IMR-90 (cell line): ENCODE measurements around the gene SHISAL1. TPM values are rescaled to one million over a fixed set of nuclear protein-coding genes. Genes with fewer than 3 reads are reported as not detected.

Source experiments
- ATAC-seq: fragments of 200-7000 bp; cut with Tn5 transposase; 2 replicates; pipeline ENCODE4 v1.9.1; 2020; ENCODE audit warnings: low read depth, mild to moderate bottlenecking, moderate library complexity
- BruUV-seq: library from RNA; stranded (reverse); fragments of 400-500 nt; replicated peaks from 2 replicates; lab custom pipeline; 2021; lab: Mats Ljungman, UMichigan
- CTCF ChIA-PET: fragments of 300-600 bp; formaldehyde crosslinking; extraction: SDS; loops from one replicate; lab custom pipeline; 2021; ENCODE audit warnings: antibody characterized with exemption; lab: Yijun Ruan, JAX
- POLR2A ChIA-PET: fragments of 300-600 bp; sonication (Branson Sonifier 250); formaldehyde crosslinking; loops from one replicate; lab custom pipeline; 2022; ENCODE audit warnings: antibody characterized with exemption; ENCODE audit not compliant: unreplicated experiment; lab: Charles Lee
- DNase-seq: peaks from one replicate; pipeline ENCODE4 v3.0.0; 2013
- H2AFZ ChIP-seq: replicated peaks from 2 replicates; pipeline ENCODE3; 2013; ENCODE audit warnings: low read length, mild to moderate bottlenecking; ENCODE audit not compliant: poor library complexity
- H2AK5ac ChIP-seq: 2 replicates; pipeline ENCODE4 v1.6.1; 2013; ENCODE audit warnings: low read depth, low read length, inconsistent platforms
- H2AK9ac ChIP-seq: replicated peaks from 2 replicates; pipeline ENCODE3; 2013; ENCODE audit warnings: mild to moderate bottlenecking, low read depth, low read length, moderate library complexity; ENCODE audit not compliant: poor library complexity
- H2BK120ac ChIP-seq: 2 replicates; pipeline ENCODE4 v1.6.1; 2013; ENCODE audit warnings: low read depth, low read length, inconsistent platforms
- H2BK15ac ChIP-seq: 3 replicates; pipeline ENCODE4 v1.6.1; 2013; ENCODE audit warnings: low read depth, low read length, inconsistent platforms
- H2BK20ac ChIP-seq: 2 replicates; pipeline ENCODE4 v1.6.1; 2013; ENCODE audit warnings: low read depth, mild to moderate bottlenecking, inconsistent platforms, low read length, moderate library complexity
- H2BK5ac ChIP-seq: 2 replicates; pipeline ENCODE4 v1.6.1; 2013; ENCODE audit warnings: mild to moderate bottlenecking, low read depth, low read length, inconsistent platforms; ENCODE audit not compliant: poor library complexity, severe bottlenecking
- H3K14ac ChIP-seq: replicated peaks from 2 replicates; pipeline ENCODE4 v1.6.1; 2013; ENCODE audit warnings: low read depth, low read length, inconsistent platforms
- H3K18ac ChIP-seq: 2 replicates; pipeline ENCODE4 v1.6.1; 2013; ENCODE audit warnings: low read depth, low read length, control low read depth
- H3K23ac ChIP-seq: 2 replicates; pipeline ENCODE4 v1.6.1; 2013; ENCODE audit warnings: low read depth, low read length, inconsistent platforms
- H3K27ac ChIP-seq: 2 replicates; pipeline ENCODE4 v1.5.1; 2013; ENCODE audit warnings: mild to moderate bottlenecking, control low read depth, low read length; ENCODE audit not compliant: insufficient read depth
- H3K27me3 ChIP-seq: 2 replicates; pipeline ENCODE4 v1.6.1; 2013; ENCODE audit warnings: low read length; ENCODE audit not compliant: control insufficient read depth, insufficient read depth
- H3K36me3 ChIP-seq: 2 replicates; pipeline ENCODE4 v1.6.1; 2013; ENCODE audit warnings: low read length, mixed read lengths; ENCODE audit not compliant: control insufficient read depth, insufficient read depth
- H3K4ac ChIP-seq: 2 replicates; pipeline ENCODE4 v1.6.1; 2013; ENCODE audit warnings: low read depth, low read length, inconsistent platforms
- H3K4me1 ChIP-seq: 2 replicates; pipeline ENCODE4 v1.6.1; 2013; ENCODE audit warnings: low read length, mixed read lengths; ENCODE audit not compliant: control insufficient read depth, insufficient read depth
- H3K4me2 ChIP-seq: 2 replicates; pipeline ENCODE4 v1.6.1; 2013; ENCODE audit warnings: low read depth, mild to moderate bottlenecking, control low read depth, low read length, moderate library complexity
- H3K4me3 ChIP-seq: 2 replicates; pipeline ENCODE4 v1.5.1; 2013; ENCODE audit warnings: low read depth, mild to moderate bottlenecking, control low read depth, low read length, moderate library complexity; ENCODE audit not compliant: insufficient read depth
- H3K56ac ChIP-seq: 2 replicates; pipeline ENCODE4 v1.6.1; 2013; ENCODE audit warnings: low read length, inconsistent platforms; ENCODE audit not compliant: insufficient read depth; ENCODE audit errors: extremely low read depth
- H3K79me1 ChIP-seq, 2 experiments: 2 replicates each; pipeline ENCODE4 v1.6.1; 2013; ENCODE audit warnings: low read length in 2 of 2, inconsistent platforms in 1 of 2, low read depth in 1 of 2
- H3K9ac ChIP-seq: 2 replicates; pipeline ENCODE4 v1.6.1; 2013; ENCODE audit warnings: low read depth, low read length, control low read depth
- H3K9me1 ChIP-seq: 2 replicates; pipeline ENCODE4 v1.6.1; 2013; ENCODE audit warnings: low read length, inconsistent platforms; ENCODE audit not compliant: insufficient read depth
- H3K9me3 ChIP-seq: 2 replicates; pipeline ENCODE4 v1.6.1; 2013; ENCODE audit warnings: low read length; ENCODE audit not compliant: control insufficient read depth, insufficient read depth
- H4K20me1 ChIP-seq: 2 replicates; pipeline ENCODE4 v1.6.1; 2013; ENCODE audit warnings: low read length, inconsistent platforms; ENCODE audit not compliant: insufficient read depth
- H4K5ac ChIP-seq: 2 replicates; pipeline ENCODE4 v1.6.1; 2013; ENCODE audit warnings: mild to moderate bottlenecking, low read depth, low read length, control low read depth
- H4K8ac ChIP-seq, 2 experiments: 2 replicates each; pipeline ENCODE4 v1.6.1; 2013; ENCODE audit warnings: low read depth in 2 of 2, low read length in 2 of 2, control low read depth in 1 of 2, inconsistent platforms in 1 of 2
- H4K91ac ChIP-seq: 2 replicates; pipeline ENCODE4 v1.6.1; 2013; ENCODE audit warnings: low read depth, low read length, inconsistent platforms; ENCODE audit not compliant: insufficient read depth
- BHLHE40 ChIP-seq: fragments of 150-350 bp; IDR thresholded peaks from 2 replicates; pipeline ENCODE4 v1.6.1; 2016; ENCODE audit warnings: mild to moderate bottlenecking, low read depth, low read length
- CEBPB ChIP-seq: IDR thresholded peaks from 2 replicates; pipeline ENCODE4 v1.6.1; 2012; ENCODE audit warnings: low read depth, low read length, improper control_type of control experiment
- CHD1 ChIP-seq: IDR thresholded peaks from 2 replicates; pipeline ENCODE4 v1.6.1; 2012; ENCODE audit warnings: low read depth, low read length, improper control_type of control experiment
- FOS ChIP-seq: fragments of 150-350 bp; IDR thresholded peaks from 2 replicates; pipeline ENCODE4 v1.6.1; 2016; ENCODE audit warnings: low read depth, low read length
- MAFK ChIP-seq: IDR thresholded peaks from 2 replicates; pipeline ENCODE4 v1.6.1; 2012; ENCODE audit warnings: low read depth, low read length, improper control_type of control experiment
- MAZ ChIP-seq: IDR thresholded peaks from 2 replicates; pipeline ENCODE4 v1.6.1; 2012; ENCODE audit warnings: low read depth, mild to moderate bottlenecking, low read length, improper control_type of control experiment, moderate library complexity, borderline replicate concordance
- MXI1 ChIP-seq: IDR thresholded peaks from 2 replicates; pipeline ENCODE4 v1.6.1; 2012; ENCODE audit warnings: low read depth, mild to moderate bottlenecking, low read length, moderate library complexity, borderline replicate concordance
- NFE2L2 ChIP-seq: fragments of 150-350 bp; IDR thresholded peaks from 2 replicates; pipeline ENCODE4 v1.6.1; 2016; ENCODE audit warnings: low read depth, mild to moderate bottlenecking, low read length
- POLR2A ChIP-seq: IDR thresholded peaks from 2 replicates; pipeline ENCODE4 v1.6.1; 2012; ENCODE audit warnings: mild to moderate bottlenecking, low read depth, low read length
- RAD21 ChIP-seq: IDR thresholded peaks from 2 replicates; pipeline ENCODE4 v1.6.1; 2012; ENCODE audit warnings: low read length, improper control_type of control experiment
- RCOR1 ChIP-seq: IDR thresholded peaks from 2 replicates; pipeline ENCODE4 v1.6.1; 2012; ENCODE audit warnings: mild to moderate bottlenecking, low read length, improper control_type of control experiment; ENCODE audit not compliant: insufficient replicate concordance
- RFX5 ChIP-seq: IDR thresholded peaks from 2 replicates; pipeline ENCODE4 v1.8.0; 2012; ENCODE audit warnings: low read depth, mild to moderate bottlenecking, low read length, moderate library complexity
- SMC3 ChIP-seq: fragments of 150-350 bp; IDR thresholded peaks from 2 replicates; pipeline ENCODE4 v1.6.1; 2016; ENCODE audit warnings: low read depth, mild to moderate bottlenecking, antibody characterized with exemption, low read length, moderate library complexity
- WGBS, 2 experiments: methylation state at CpG; one replicate each; pipeline versions ENCODE4 v1.1.5 to v1.1.7; 2013; ENCODE audit warnings: missing lambda C conversion rate in 2 of 2; ENCODE audit not compliant: insufficient read length in 1 of 2; ENCODE audit errors: extremely low coverage in 2 of 2; 5-methylcytosine and 5-hydroxymethylcytosine counted together
- dilution Hi-C: fragments of 300-500 bp; cut with HindIII; formaldehyde crosslinking; loops from one replicate; pipeline ENCODE4 v1.14.3; 2018; ENCODE audit warnings: low sequenced_read_pairs; ENCODE audit not compliant: unreplicated experiment
- in situ Hi-C: fragments of 300-500 bp; cut with MboI; formaldehyde crosslinking; loops from 3 replicates; pipeline ENCODE4 v1.14.3; 2019; ENCODE audit warnings: low sequenced_read_pairs, inconsistent platforms, mixed read lengths
- intact Hi-C: fragments of 100-400 bp; cut with micrococcal nuclease; formaldehyde crosslinking; loops from 2 replicates; pipeline ENCODE4 v1.10.0; 2022
- polyA plus RNA-seq, 3 experiments: library from polyadenylated mRNA; depleted of rRNA; stranded (reverse); fragments of >200 nt; gene quantifications; 2 replicates each; pipeline ENCODE4 v1.2.3, GENCODE V29; 2012; ENCODE audit warnings: low replicate concordance in 1 of 3
- total RNA-seq: library from RNA; depleted of rRNA; stranded (reverse); fragments of >200 nt; gene quantifications from 2 replicates; pipeline ENCODE4 v1.2.3, GENCODE V29; 2012
- TF ChIP-seq, protein P1 (sequence below): fragments of 150-350 bp; IDR thresholded peaks from 2 replicates; pipeline ENCODE4 v1.6.1; 2016; ENCODE audit warnings: low read depth, mild to moderate bottlenecking, low read length, moderate library complexity, borderline replicate concordance
- TF ChIP-seq, protein P2 (sequence below): fragments of 150-350 bp; IDR thresholded peaks from 2 replicates; pipeline ENCODE4 v1.6.1; 2017; ENCODE audit warnings: mild to moderate bottlenecking, antibody characterized with exemption, low read length, low read depth
- TF ChIP-seq, protein P3 (sequence below): conservative IDR thresholded peaks from 2 replicates; pipeline ENCODE4 v1.5.1; 2012; ENCODE audit warnings: mild to moderate bottlenecking, low read depth, low read length, improper control_type of control experiment

SHISAL1 gene
- total and polyA plus RNA-seq, 2 of the 4 experiments (the other 2 are of a cell fraction), result 1.0 to 1.4 TPM

DNA sequence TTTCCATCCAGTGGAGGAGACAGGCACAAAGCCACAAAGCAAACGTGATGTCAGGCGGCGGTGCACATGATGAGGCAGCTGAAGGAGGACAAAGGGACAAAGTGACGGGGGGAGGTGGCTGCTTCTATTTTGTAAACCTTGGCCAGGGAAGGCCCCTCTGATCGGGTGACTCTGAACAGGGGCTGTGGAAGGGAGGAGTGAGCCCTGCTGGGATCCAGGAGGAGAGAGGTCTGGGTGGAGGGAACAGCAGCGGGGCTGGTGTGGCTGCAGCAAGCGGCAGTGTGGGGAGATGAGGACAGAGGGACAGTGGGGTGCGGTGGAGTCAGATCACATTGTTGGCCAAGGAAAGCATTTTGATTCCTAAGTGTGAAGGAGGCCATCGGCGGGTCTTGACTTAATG, 36.7 kb downstream of the SHISAL1 start:
- Histone ChIP-seq H3K9me3 (no peaks in the 10 kb centered on the region), H3K18ac (no peak overlapping the region), H4K91ac (no peak overlapping the region), H3K23ac (no peak overlapping the region), H3K4me1 (peaks cover 3% of the 10 kb centered on the region; the same call in 1 of the 2 replicates), H3K4me3 (no peak overlapping the region), H3K79me1 (no peaks in the 10 kb centered on the region), H3K4ac (no peak overlapping the region), H3K9ac (no peak overlapping the region), H2AFZ (no peak overlapping the region), H4K8ac (no peak overlapping the region), H3K14ac (no peak overlapping the region), H3K9me1 (peaks cover 2% of the 10 kb centered on the region; the same call in 1 of the 2 replicates), H2AK9ac (no peak overlapping the region), H2BK120ac (no peak overlapping the region), H4K5ac (no peak overlapping the region), H2BK20ac (no peak overlapping the region), H3K27ac (no peak overlapping the region), H2AK5ac (no peak overlapping the region), H2BK15ac (no peak overlapping the region), H3K4me2 (no peak overlapping the region), H3K36me3 (0 out of 2 replicates have a peak, but pooled peaks cover 2% of the 10 kb centered on the region), H3K56ac (no peak overlapping the region), H3K27me3 (peaks cover 6% of the 10 kb centered on the region; the same call in 1 of the 2 replicates), H2BK5ac (no peak overlapping the region), H4K20me1 (no peaks in the 10 kb centered on the region)
- ChIA-PET POLR2A (no interaction called here), CTCF (no interaction called here)
- TF ChIP-seq MAZ (no peak), POLR2A (no peak), CHD1 (no peak), RCOR1 (no peak), BHLHE40 (no peak), RFX5 (no peak), MXI1 (no peak), FOS (no peak), SMC3 (no peak), RAD21 (no peak), CEBPB (no peak), NFE2L2 (no peak), MAFK (no peak)
- TF ChIP-seq, protein P1, sequence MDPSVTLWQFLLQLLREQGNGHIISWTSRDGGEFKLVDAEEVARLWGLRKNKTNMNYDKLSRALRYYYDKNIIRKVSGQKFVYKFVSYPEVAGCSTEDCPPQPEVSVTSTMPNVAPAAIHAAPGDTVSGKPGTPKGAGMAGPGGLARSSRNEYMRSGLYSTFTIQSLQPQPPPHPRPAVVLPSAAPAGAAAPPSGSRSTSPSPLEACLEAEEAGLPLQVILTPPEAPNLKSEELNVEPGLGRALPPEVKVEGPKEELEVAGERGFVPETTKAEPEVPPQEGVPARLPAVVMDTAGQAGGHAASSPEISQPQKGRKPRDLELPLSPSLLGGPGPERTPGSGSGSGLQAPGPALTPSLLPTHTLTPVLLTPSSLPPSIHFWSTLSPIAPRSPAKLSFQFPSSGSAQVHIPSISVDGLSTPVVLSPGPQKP, result no peak
- TF ChIP-seq, protein P2, sequence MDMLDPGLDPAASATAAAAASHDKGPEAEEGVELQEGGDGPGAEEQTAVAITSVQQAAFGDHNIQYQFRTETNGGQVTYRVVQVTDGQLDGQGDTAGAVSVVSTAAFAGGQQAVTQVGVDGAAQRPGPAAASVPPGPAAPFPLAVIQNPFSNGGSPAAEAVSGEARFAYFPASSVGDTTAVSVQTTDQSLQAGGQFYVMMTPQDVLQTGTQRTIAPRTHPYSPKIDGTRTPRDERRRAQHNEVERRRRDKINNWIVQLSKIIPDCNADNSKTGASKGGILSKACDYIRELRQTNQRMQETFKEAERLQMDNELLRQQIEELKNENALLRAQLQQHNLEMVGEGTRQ, result no peak
- TF ChIP-seq, protein P3, sequence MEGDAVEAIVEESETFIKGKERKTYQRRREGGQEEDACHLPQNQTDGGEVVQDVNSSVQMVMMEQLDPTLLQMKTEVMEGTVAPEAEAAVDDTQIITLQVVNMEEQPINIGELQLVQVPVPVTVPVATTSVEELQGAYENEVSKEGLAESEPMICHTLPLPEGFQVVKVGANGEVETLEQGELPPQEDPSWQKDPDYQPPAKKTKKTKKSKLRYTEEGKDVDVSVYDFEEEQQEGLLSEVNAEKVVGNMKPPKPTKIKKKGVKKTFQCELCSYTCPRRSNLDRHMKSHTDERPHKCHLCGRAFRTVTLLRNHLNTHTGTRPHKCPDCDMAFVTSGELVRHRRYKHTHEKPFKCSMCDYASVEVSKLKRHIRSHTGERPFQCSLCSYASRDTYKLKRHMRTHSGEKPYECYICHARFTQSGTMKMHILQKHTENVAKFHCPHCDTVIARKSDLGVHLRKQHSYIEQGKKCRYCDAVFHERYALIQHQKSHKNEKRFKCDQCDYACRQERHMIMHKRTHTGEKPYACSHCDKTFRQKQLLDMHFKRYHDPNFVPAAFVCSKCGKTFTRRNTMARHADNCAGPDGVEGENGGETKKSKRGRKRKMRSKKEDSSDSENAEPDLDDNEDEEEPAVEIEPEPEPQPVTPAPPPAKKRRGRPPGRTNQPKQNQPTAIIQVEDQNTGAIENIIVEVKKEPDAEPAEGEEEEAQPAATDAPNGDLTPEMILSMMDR, result no peak
- DNase-seq, result no peak
- 80% methylated on average over 4 of the region's 10 CpGs; no CpG with 5 or more reads in 1 of the 2 experiments for WGBS, 2 experiments
- BruUV-seq, result no TSS peak
- intact Hi-C loops (no loop called here), in situ Hi-C loops (no loop called here), dilution Hi-C loops (no loop called here)
- no peak for ATAC-seq
